Measurements from ENCODE around the gene MAML1. TPM values are rescaled to one million over a fixed set of nuclear protein-coding genes. Genes with fewer than 3 reads are reported as not detected.
A peak's percentile ranks its signal among the peaks of the same experiment; 100 is the strongest.

MAML1 gene
- total RNA-seq, 2 experiments from 2014 or later, result 28.9 to 30.0 TPM

DNA sequence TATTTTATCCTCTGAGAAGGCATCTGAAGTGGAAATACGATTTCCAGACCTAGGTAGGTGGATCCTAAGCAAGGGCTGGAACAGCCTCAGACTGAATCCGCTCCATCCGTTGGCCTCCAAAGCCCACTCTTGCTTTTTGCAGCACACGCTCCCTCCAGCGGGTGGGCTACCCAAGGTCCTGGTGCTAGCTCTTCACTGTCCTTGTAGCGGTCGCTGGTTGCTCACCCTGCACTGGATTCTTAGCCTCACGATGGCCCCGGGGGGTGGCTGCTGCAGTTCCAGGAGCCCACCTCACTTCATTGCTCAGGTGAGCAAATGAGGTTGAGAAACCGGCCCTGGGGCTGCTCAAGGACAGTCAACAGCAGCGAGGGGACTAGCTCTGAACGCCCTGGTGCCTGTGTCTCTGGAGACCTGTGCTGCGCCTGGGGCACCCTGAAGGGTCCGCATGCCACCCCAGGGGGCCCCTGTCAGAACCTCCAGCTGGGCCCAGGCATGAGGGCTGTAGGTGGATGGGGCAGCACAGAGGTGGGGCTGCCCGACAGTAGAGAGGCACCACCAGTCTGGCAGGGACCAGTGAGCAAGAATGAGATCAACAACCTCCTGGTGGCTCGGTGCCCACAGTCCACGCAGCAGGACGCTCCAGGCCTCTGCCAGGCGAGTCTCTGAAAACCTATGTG is 69.7 kb downstream of the MAML1 start:
- ATAC-seq (no peak), DNase-seq (no peak)
- ChIA-PET POLR2A (interaction anchor here (0.6 to 1.6 kb wide), 3 partner anchors 18 to 125 kb away, joined by 3 to 12 read pairs (median 3); partner anchors contain the start of gene SQSTM1), CTCF (interaction anchor here (0.6 to 2.7 kb wide), 28 partner anchors 9 to 289 kb away, joined by 3 to 18 read pairs (median 6); partner anchors contain the start of genes LTC4S and SQSTM1)
- H3K36me3 Mint-ChIP-seq (ENCODE audit: low read depth), result peaks cover 35% of the 10 kb centered on the region
- H3K4me1 Mint-ChIP-seq (ENCODE audit: low read depth), result peaks cover 29% of the 10 kb centered on the region
- H3K27ac Mint-ChIP-seq, result no peak overlapping the region
- no peaks in the 10 kb centered on the region for H3K27me3 Mint-ChIP-seq (ENCODE audit: low read depth)
- no peaks in the 10 kb centered on the region for H3K9me3 Mint-ChIP-seq (ENCODE audit: insufficient read depth)
- H3K4me3 Mint-ChIP-seq, result no peak overlapping the region

DNA sequence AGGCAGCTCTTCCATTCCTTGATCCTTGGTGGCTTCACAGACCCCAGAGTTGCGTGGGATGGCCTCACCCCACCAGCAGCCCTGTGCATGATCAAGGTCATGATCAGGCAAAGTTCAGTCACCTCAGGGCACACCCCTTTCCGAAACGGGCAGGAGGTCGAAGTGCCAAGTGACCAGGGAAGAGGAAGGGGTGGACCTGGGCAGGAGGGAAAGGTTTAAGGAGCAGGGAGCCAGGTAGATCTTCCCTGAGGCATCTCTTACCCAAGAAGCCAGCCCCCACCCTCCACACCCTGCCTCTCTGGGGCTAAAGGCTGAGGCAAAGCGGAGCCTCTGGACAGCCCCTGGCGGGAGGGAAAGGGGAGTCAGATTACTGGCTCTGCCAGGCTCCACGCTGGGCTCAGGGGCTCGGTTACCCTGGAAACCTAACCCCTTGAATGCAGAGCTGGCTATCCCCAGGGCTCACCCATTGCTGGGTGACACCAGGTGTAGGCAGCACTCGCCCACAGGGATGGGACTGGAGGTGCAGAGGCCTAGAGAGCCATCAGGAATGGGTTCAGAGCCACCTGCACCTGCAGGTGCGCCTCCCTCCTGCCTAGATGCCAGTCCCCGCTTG is 70.4 kb downstream of the MAML1 start:
- ATAC-seq (no peak), DNase-seq (no peak)
- POLR2A ChIA-PET, result interaction anchor here (1.6 to 3.6 kb wide), 2 partner anchors 17 kb away, joined by 12 to 29 read pairs; partner anchors contain the start of gene SQSTM1
- Mint-ChIP-seq H3K27me3 (ENCODE audit: low read depth) (no peaks in the 10 kb centered on the region), H3K4me1 (ENCODE audit: low read depth) (peaks cover 29% of the 10 kb centered on the region), H3K27ac (no peak overlapping the region), H3K9me3 (ENCODE audit: insufficient read depth) (no peaks in the 10 kb centered on the region), H3K4me3 (no peak overlapping the region), H3K36me3 (ENCODE audit: low read depth) (peaks cover 33% of the 10 kb centered on the region)
- CTCF ChIA-PET, result interaction anchor here (1.1 to 2.7 kb wide), 13 partner anchors 9 to 172 kb away, joined by 3 to 18 read pairs (median 7); partner anchors contain the start of genes LTC4S and SQSTM1

GRCh38 chr5:179803651-179804554 is 71.3 kb downstream of the MAML1 start:
- H3K4me1 Mint-ChIP-seq (ENCODE audit: low read depth), result peaks cover 29% of the 10 kb centered on the region
- CTCF ChIA-PET, result interaction anchor here (1.2 kb wide), 1 partner anchor 41 kb away, joined by 3 read pairs; no protein-coding TSS in a partner anchor

DNA sequence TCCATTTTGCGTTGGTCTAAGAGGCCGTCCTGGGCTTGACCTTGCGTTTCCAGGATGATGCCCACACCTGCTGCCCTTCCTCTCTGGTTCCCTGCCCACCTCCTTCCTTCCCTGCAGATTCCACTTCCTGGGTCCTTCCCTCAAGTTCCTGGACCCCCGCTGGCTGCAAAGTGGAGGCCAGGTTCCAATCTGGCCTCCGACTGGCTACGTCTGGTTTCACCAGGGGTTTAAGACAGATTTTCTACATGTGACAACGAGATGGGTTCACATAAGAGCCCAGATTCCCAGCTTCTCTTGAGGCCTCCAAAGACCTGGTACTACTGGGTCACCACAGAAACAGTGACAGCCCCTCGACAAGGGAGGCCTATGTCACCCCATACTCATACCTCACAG is 71.9 kb downstream of the MAML1 start:
- Mint-ChIP-seq H3K9me3 (ENCODE audit: insufficient read depth) (no peaks in the 10 kb centered on the region), H3K36me3 (ENCODE audit: low read depth) (peaks cover 22% of the 10 kb centered on the region), H3K27ac (peak overlapping the region; percentile 87), H3K27me3 (ENCODE audit: low read depth) (no peaks in the 10 kb centered on the region), H3K4me3 (peak overlapping the region; percentile 85), H3K4me1 (ENCODE audit: low read depth) (peaks cover 27% of the 10 kb centered on the region)
- no peak for ATAC-seq
- CTCF ChIA-PET, result interaction anchor here (1.2 kb wide), 1 partner anchor 41 kb away, joined by 3 read pairs; no protein-coding TSS in a partner anchor
- POLR2A ChIA-PET, result interaction anchor here (3.6 kb wide), 1 partner anchor 16 kb away, joined by 29 read pairs; the partner anchor contains the start of gene SQSTM1
- DNase-seq, result no peak

More at GRCh38 chr5:179803651-179804554, 71.3 kb downstream of the MAML1 start:
- peak overlapping the region; percentile 87 for H3K27ac Mint-ChIP-seq
- DNase-seq, result peak; percentile 48
- ATAC-seq, result no peak
- no peaks in the 10 kb centered on the region for H3K9me3 Mint-ChIP-seq (ENCODE audit: insufficient read depth)
- POLR2A ChIA-PET, result interaction anchor here (3.6 kb wide), 1 partner anchor 17 kb away, joined by 29 read pairs; the partner anchor contains the start of gene SQSTM1
- H3K36me3 Mint-ChIP-seq (ENCODE audit: low read depth), result peaks cover 27% of the 10 kb centered on the region
- peak overlapping the region; percentile 85 for H3K4me3 Mint-ChIP-seq
- H3K27me3 Mint-ChIP-seq (ENCODE audit: low read depth), result no peaks in the 10 kb centered on the region

DNA sequence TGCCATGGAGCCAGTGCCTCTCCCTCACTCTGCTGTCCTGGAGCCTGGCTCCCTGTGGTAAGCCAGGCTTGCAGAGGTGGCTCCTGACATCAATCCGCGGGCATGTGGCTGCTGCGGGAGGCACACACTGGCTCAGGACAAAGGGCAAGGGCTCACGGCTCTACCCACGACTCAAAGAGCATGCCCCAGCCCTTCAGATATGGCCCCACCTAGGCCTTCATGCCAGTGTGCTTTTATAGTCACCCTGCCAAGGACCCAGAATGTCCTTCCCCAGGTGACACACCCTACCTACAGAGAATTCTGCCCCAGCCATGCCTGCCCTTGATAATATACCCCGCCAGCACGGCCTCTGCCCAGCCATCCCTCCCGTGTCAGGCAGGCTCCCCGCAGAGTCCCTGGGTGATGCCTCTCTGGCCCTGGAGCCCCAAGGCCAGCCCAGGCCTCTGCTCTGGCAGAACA is 72.5 kb downstream of the MAML1 start:
- peak overlapping the region; percentile 87 for H3K27ac Mint-ChIP-seq
- H3K9me3 Mint-ChIP-seq (ENCODE audit: insufficient read depth), result no peaks in the 10 kb centered on the region
- POLR2A ChIA-PET, result interaction anchor here (1.0 to 3.6 kb wide), 2 partner anchors 15 to 182 kb away, joined by 6 to 29 read pairs; partner anchors contain the start of genes HNRNPH1 and SQSTM1
- CTCF ChIA-PET, result no interaction called here
- no peaks in the 10 kb centered on the region for H3K27me3 Mint-ChIP-seq (ENCODE audit: low read depth)
- peak overlapping the region; percentile 85 for H3K4me3 Mint-ChIP-seq
- H3K36me3 Mint-ChIP-seq (ENCODE audit: low read depth), result peaks cover 21% of the 10 kb centered on the region
- DNase-seq (no peak), ATAC-seq (no peak)
- peaks cover 27% of the 10 kb centered on the region for H3K4me1 Mint-ChIP-seq (ENCODE audit: low read depth)

DNA sequence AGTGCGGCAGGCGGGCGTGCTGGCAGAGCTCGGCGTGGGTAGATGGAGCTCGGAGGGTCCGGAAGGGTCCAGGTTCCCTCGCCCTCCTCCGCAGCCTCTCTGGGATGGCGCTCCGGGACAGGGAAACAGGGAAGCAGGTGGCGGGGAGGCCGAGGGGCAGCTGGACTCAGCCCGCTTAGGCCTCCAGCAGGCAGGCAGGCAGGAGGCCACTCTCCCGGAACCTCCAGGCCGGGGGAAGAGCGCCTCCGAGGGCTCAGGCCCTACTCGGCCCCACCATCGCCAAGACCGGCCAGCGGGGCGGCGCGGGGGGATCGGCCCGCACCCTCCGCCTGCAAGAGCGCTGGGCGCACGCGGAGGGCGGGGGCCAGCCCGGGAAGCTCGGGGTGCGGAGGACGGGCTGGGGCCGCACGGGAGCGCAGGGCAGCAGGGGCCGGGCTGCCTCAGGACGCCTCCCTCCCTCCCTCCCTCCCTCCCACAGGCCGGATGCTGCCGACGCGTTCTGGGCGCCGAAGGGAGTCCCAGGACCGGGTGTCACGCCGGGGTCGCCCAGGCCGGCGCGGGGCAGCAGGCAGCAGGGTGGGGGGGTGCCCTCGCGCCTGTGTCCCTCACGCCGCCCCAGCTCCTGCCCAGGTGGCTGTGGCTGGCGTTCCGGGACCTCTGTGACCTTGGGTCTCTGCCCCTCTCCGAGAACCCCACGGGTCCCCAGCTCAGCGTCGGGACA is 73.1 kb downstream of the MAML1 start:
- peak overlapping the region; percentile 87 for H3K27ac Mint-ChIP-seq
- ATAC-seq (peak; percentile 27), DNase-seq (peak; percentile 67)
- peaks cover 27% of the 10 kb centered on the region for H3K4me1 Mint-ChIP-seq (ENCODE audit: low read depth)
- ChIA-PET CTCF (interaction anchor here (0.5 kb wide), 1 partner anchor 10 kb away, joined by 3 read pairs; no protein-coding TSS in a partner anchor), POLR2A (interaction anchor here (0.7 to 3.6 kb wide), 4 partner anchors 9 to 182 kb away, joined by 3 to 29 read pairs (median 5); partner anchors contain the start of genes HNRNPH1 and SQSTM1)
- peak overlapping the region; percentile 85 for H3K4me3 Mint-ChIP-seq
- no peaks in the 10 kb centered on the region for H3K27me3 Mint-ChIP-seq (ENCODE audit: low read depth)
- no peaks in the 10 kb centered on the region for H3K9me3 Mint-ChIP-seq (ENCODE audit: insufficient read depth)
- peaks cover 23% of the 10 kb centered on the region for H3K36me3 Mint-ChIP-seq (ENCODE audit: low read depth)

DNA sequence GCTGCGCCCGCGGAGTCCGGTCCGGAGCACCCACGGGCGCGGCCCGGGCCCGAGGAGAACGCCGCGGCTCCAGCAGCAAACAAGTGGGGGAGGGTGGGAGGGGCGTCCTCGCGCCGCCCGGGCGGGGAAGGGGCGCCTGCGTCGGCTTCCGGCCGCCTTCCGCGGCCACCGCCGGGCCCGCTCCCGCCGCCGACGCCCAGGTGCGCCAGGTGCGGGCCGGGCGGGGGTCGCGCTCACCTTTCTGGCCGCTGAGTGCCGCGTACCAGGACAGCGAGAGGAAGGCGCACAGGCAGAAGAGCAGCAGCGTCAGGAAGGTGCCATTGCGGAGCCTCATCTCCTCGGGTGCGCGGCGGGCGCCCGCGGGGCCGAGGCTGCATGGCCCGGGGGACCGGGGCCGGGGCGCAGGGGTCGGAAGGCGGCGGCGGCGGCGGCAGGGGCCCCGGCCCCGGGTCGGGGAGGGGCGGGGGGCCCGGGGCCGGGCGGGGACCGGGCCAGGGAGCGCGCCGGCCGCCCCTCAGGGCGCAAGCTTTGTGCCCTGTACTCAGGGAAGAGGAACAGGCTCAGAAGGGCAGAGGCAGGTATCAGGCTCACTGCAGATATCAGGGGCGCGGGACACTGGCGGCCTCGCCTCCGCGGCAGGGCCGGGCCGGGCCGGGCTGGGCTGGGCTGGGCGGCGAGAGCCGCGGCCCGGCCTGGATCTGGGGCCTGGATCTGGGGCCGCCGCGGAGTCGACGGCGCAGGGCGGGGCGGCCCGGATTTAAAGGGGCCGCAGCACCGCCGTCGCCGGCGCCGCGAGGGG is 73.8 kb downstream of the MAML1 start, which contains the start of gene MGAT4B:
TSS of gene MGAT4B (minus strand) at position 617 of the 799 bp plus-strand sequence. CDS start at position 334, 283 bp downstream.
- ATAC-seq, result peak; percentile 83
- Mint-ChIP-seq H3K4me1 (ENCODE audit: low read depth) (peaks cover 27% of the 10 kb centered on the region), H3K27me3 (ENCODE audit: low read depth) (no peaks in the 10 kb centered on the region), H3K27ac (peak within 1 kb of the TSS; percentile 79), H3K9me3 (ENCODE audit: insufficient read depth) (no peaks in the 10 kb centered on the region), H3K36me3 (ENCODE audit: low read depth) (peaks cover 23% of the 10 kb centered on the region), H3K4me3 (peak within 1 kb of the TSS; percentile 85)
- peak; percentile 75 for DNase-seq
- ChIA-PET POLR2A (interaction anchor here (0.7 to 3.6 kb wide), 7 partner anchors 9 to 183 kb away, joined by 3 to 29 read pairs (median 4); partner anchors contain the start of genes HNRNPH1 and SQSTM1), CTCF (interaction anchor here (0.5 to 1.1 kb wide), 2 partner anchors 9 to 43 kb away, joined by 3 read pairs; no protein-coding TSS in a partner anchor)

- Mint-ChIP-seq H3K27me3 (ENCODE audit: low read depth) (no peaks in the 10 kb centered on the region), H3K36me3 (ENCODE audit: low read depth) (peaks cover 26% of the 10 kb centered on the region), H3K9me3 (ENCODE audit: insufficient read depth) (no peaks in the 10 kb centered on the region), H3K4me3 (no peak overlapping the region), H3K4me1 (ENCODE audit: low read depth) (peaks cover 5% of the 10 kb centered on the region), H3K27ac (no peak overlapping the region)
- ATAC-seq, result no peak
- no peak for DNase-seq
- ChIA-PET CTCF (no interaction called here), POLR2A (interaction anchor here (1.8 kb wide), 1 partner anchor 8 kb away, joined by 9 read pairs; the partner anchor contains the start of gene SQSTM1)
Measured at GRCh38 chr5:179812135-179812825, 79.7 kb downstream of the MAML1 start.

DNA sequence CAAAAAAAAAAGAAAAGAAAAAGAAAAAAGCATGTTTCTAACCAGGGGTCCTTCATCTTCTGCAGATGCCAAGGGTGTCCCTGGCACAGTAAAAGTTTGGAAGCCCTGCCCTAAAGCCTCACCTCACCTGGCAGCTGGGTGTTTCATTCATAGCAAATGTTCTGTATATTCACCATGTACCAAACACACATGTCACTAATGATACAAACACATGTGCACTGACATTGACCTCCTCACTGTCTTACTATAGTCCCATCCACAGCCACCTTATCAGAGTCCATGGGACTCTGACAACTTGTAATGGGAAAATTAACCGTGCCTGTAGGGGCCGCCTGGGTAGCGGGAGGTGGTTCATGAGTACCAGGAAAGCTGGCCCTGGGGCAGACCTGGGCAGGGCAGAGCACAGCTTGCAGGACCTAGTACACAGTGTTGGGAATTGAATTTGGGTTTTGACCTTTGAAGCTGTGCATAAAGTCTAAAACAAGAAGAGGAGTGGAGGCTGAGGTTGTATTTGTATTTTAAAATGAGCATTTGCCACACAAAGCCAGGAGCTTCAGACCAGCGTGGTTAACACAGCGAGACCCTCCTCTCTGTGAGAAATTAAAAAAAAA is 80.5 kb downstream of the MAML1 start:
- H3K36me3 Mint-ChIP-seq (ENCODE audit: low read depth), result peaks cover 26% of the 10 kb centered on the region
- H3K27me3 Mint-ChIP-seq (ENCODE audit: low read depth), result no peaks in the 10 kb centered on the region
- no peak overlapping the region for H3K27ac Mint-ChIP-seq
- H3K4me1 Mint-ChIP-seq (ENCODE audit: low read depth), result peaks cover 11% of the 10 kb centered on the region
- POLR2A ChIA-PET, result no interaction called here
- no peaks in the 10 kb centered on the region for H3K9me3 Mint-ChIP-seq (ENCODE audit: insufficient read depth)
- H3K4me3 Mint-ChIP-seq, result no peak overlapping the region
- CTCF ChIA-PET, result interaction anchor here (2.2 kb wide), 1 partner anchor 11 kb away, joined by 11 read pairs; no protein-coding TSS in a partner anchor
- ATAC-seq (no peak), DNase-seq (no peak)

All from activated CD8-positive, alpha-beta T cell treated with anti-CD3 and anti-CD28 coated beads, Interleukin-2, amount 10 ng/mL, durations not matched to agents 7 days and 5 days (primary cell).